ENCODE results near the gene ALDH4A1. TPM values are rescaled to one million over a fixed set of nuclear protein-coding genes. Genes with fewer than 3 reads are reported as not detected.

Gene ALDH4A1
- total and polyA plus RNA-seq, 9 of the 15 experiments (the other 6 are each of a cell fraction or from before 2014, with no cell fraction given) = 0.27 to 31.4 (median 16.6) TPM

- no TSS peak for BruUV-seq (replicated peaks)
- Histone ChIP-seq H2AFZ (ENCODE audit: low read depth, low read length) (no peak overlapping the region), H3K9me3 (replicated peaks; ENCODE audit: control insufficient read depth, insufficient read depth, low read depth, low read length) (no peaks in the 10 kb centered on the region), H3K4me2 (ENCODE audit: insufficient read depth, low read length) (no peak overlapping the region), H3K9me1 (ENCODE audit: control insufficient read depth, insufficient read depth, low read length) (no peaks in the 10 kb centered on the region), H4K20me1 (replicated peaks; ENCODE audit: control insufficient read depth, insufficient read depth, low read length) (peaks cover 19% of the 10 kb centered on the region), H3K4me3 (no peak overlapping the region), H3K79me2 (ENCODE audit: control insufficient read depth, insufficient read depth, low read length) (no peaks in the 10 kb centered on the region), H3K27me3 (ENCODE audit: control insufficient read depth in 2 of 2, insufficient read depth in 2 of 2, low read length in 2 of 2) (peaks cover 75 to 94% of the 10 kb centered on the region in 2 experiments), H3K4me1 (replicated peaks in 1 of 2; ENCODE audit: control insufficient read depth in 2 of 2, insufficient read depth in 2 of 2, low read length in 2 of 2) (peaks cover 0 to 8% of the 10 kb centered on the region in 2 experiments; a peak in 1 of 5 replicates), H3K27ac (ENCODE audit: extremely low read depth, low read depth, low read length) (no peak overlapping the region), H3K9ac (ENCODE audit: insufficient read depth in 1 of 2, low read depth in 2 of 2, low read length in 2 of 2) (peak overlapping the region in 1 of 2 experiments; percentile 29; a peak in 1 of 4 replicates), H3K36me3 (ENCODE audit: control insufficient read depth, insufficient read depth, low read length) (no peaks in the 10 kb centered on the region)
- CTCF ChIA-PET (ENCODE audit: low intra/inter-chr PET ratio) = no interaction called here
- TF ChIP-seq CGGBP1 (CRISPR knock-in tag; IDR thresholded peaks at IDR 0.05) (no peak), ZBTB7A (IDR thresholded peaks at IDR 0.05; ENCODE audit: borderline replicate concordance, control insufficient read depth, low read depth, low read length) (0 out of 2 replicates have a peak, but pooled peaks have one; percentile 19)
- 9% methylated on average over 30 of the region's 31 CpGs for WGBS (ENCODE audit: insufficient coverage, low coverage, missing lambda C conversion rate)
- DNase-seq (ENCODE audit: extremely low read depth in 1 of 4, low spot score in 3 of 4) (no peak), ATAC-seq (no peak), FAIRE-seq (no peak)
- in situ Hi-C loops (cut with MboI) (no loop called here), intact Hi-C loops (cut with micrococcal nuclease) (loop anchor here (10.0 kb wide), 1 partner anchor 325 kb away; no protein-coding TSS in a partner anchor)
- POLR2A ChIA-PET = no interaction called here
Observed at GRCh38 chr1:18919197-18919905, 17.0 kb upstream of the ALDH4A1 start.

GRCh38 chr1:18918417-18918816 is 16.1 kb upstream of the ALDH4A1 start:
- Histone ChIP-seq H3K9ac (ENCODE audit: insufficient read depth in 1 of 2, low read depth in 2 of 2, low read length in 2 of 2) (no peak overlapping the region; a peak in 1 of 4 replicates), H3K36me3 (ENCODE audit: control insufficient read depth, insufficient read depth, low read length) (no peaks in the 10 kb centered on the region), H3K27me3 (ENCODE audit: control insufficient read depth in 2 of 2, insufficient read depth in 2 of 2, low read length in 2 of 2) (peaks cover 69 to 85% of the 10 kb centered on the region in 2 experiments), H4K20me1 (replicated peaks; ENCODE audit: control insufficient read depth, insufficient read depth, low read length) (peaks cover 16% of the 10 kb centered on the region), H3K79me2 (ENCODE audit: control insufficient read depth, insufficient read depth, low read length) (no peaks in the 10 kb centered on the region), H3K9me1 (ENCODE audit: control insufficient read depth, insufficient read depth, low read length) (no peaks in the 10 kb centered on the region), H2AFZ (ENCODE audit: low read depth, low read length) (no peak overlapping the region), H3K27ac (ENCODE audit: extremely low read depth, low read depth, low read length) (no peak overlapping the region), H3K4me2 (ENCODE audit: insufficient read depth, low read length) (no peak overlapping the region), H3K4me3 (no peak overlapping the region), H3K9me3 (replicated peaks; ENCODE audit: control insufficient read depth, insufficient read depth, low read depth, low read length) (no peaks in the 10 kb centered on the region), H3K4me1 (replicated peaks in 1 of 2; ENCODE audit: control insufficient read depth in 2 of 2, insufficient read depth in 2 of 2, low read length in 2 of 2) (peaks cover 0 to 8% of the 10 kb centered on the region in 2 experiments; a peak in 1 of 5 replicates)
- POLR2A ChIA-PET = no interaction called here
- TF ChIP-seq SMC3 (conservative IDR thresholded peaks at IDR 0.05; ENCODE audit: insufficient read depth, low read depth, low read length) = no peak
- TF ChIP-seq ZBTB7A (IDR thresholded peaks at IDR 0.05; ENCODE audit: borderline replicate concordance, control insufficient read depth, low read depth, low read length) = no peak
- TF ChIP-seq MTF1 (CRISPR knock-in tag; IDR thresholded peaks at IDR 0.05; ENCODE audit: borderline replicate concordance) = no peak
- no peak for TF ChIP-seq ATF4 (CRISPR knock-in tag; IDR thresholded peaks at IDR 0.05)
- 0 out of 6 replicates have a peak, but pooled peaks of 1 of the 3 experiments have one; percentile 19 for TF ChIP-seq CTCF (IDR thresholded peaks at IDR 0.05 in 2 of 3, conservative IDR thresholded peaks at IDR 0.05 in 1 of 3; ENCODE audit: insufficient read depth in 2 of 3, low read depth in 1 of 3, low read length in 3 of 3)
- TF ChIP-seq CHD2 (IDR thresholded peaks at IDR 0.05; ENCODE audit: low read depth, low read length) = no peak
- no peak for TF ChIP-seq RBM14 (IDR thresholded peaks at IDR 0.05; ENCODE audit: borderline replicate concordance, insufficient read depth, low read depth, low read length)
- no peak for TF ChIP-seq NCOA1 (IDR thresholded peaks at IDR 0.05; ENCODE audit: low read depth)
- TF ChIP-seq FOS (IDR thresholded peaks at IDR 0.05; ENCODE audit: extremely low read depth, insufficient read length) = no peak
- ATAC-seq = 0 out of 3 replicates have a peak, but pooled peaks have one; percentile 11
- no peak for DNase-seq (ENCODE audit: extremely low read depth in 1 of 4, low spot score in 3 of 4)
- 49% methylated on average over 11 of the region's 14 CpGs for WGBS (ENCODE audit: insufficient coverage, low coverage, missing lambda C conversion rate)
- in situ Hi-C loops (cut with MboI) = no loop called here
- CTCF ChIA-PET (ENCODE audit: low intra/inter-chr PET ratio) = no interaction called here
- BruUV-seq (replicated peaks) = no TSS peak
- intact Hi-C loops (cut with micrococcal nuclease) = loop anchor here (10.0 kb wide), 1 partner anchor 326 kb away; no protein-coding TSS in a partner anchor
- FAIRE-seq = no peak
